Ovary (tissue), 9 donors: ENCODE results near the gene PXYLP1. TPM values are rescaled to one million over a fixed set of nuclear protein-coding genes. Genes with fewer than 3 reads are reported as not detected.

Experiments
- DNase-seq, 5 donors: peaks; one replicate each; pipeline ENCODE4 v3.0.0-alpha.2; 2019 to 2020
- H3K27ac ChIP-seq, 2 donors: fragments of 200-600 bp; one replicate each; pipeline versions ENCODE4 v1.5.1 to v1.8.0; 2019 to 2022
- H3K27me3 ChIP-seq: fragments of 200-600 bp; one replicate; pipeline ENCODE4 v1.8.0; 2022
- H3K36me3 ChIP-seq: fragments of 200-600 bp; sonication (generic); one replicate; pipeline ENCODE4 v1.5.1; 2019
- H3K4me1 ChIP-seq: one replicate; pipeline ENCODE4 v1.8.1; 2013; ENCODE audit warnings: mild to moderate bottlenecking, moderate library complexity; ENCODE audit not compliant: insufficient read depth
- H3K4me3 ChIP-seq: fragments of 200-600 bp; sonication (generic); one replicate; pipeline ENCODE4 v1.5.1; 2017
- H3K9me3 ChIP-seq, 2 donors: fragments of 200-600 bp in 1 of 2; sonication (generic) in 1 of 2; one replicate each; pipeline versions ENCODE4 v1.5.1 to v1.8.1; 2013 to 2019; ENCODE audit warnings: mild to moderate bottlenecking in 1 of 2, moderate library complexity in 1 of 2
- CTCF ChIP-seq, 3 donors: fragments of 450-650 bp in 2 of 3; fragments of 200-600 bp in 1 of 3; IDR thresholded peaks; one replicate each; pipeline versions ENCODE4 v1.5.1 to v1.8.0; 2016 to 2022; ENCODE audit warnings: antibody characterized with exemption in 3 of 3, mild to moderate bottlenecking in 1 of 3
- EP300 ChIP-seq: sonication (generic); formaldehyde crosslinking; IDR thresholded peaks from one replicate; pipeline ENCODE4 v1.6.1; 2017; ENCODE audit warnings: antibody characterized with exemption
- POLR2A ChIP-seq: fragments of 450-650 bp; IDR thresholded peaks from one replicate; pipeline ENCODE4 v1.6.1; 2017; ENCODE audit warnings: antibody characterized with exemption, mild to moderate bottlenecking, moderate library complexity
- WGBS, 3 donors: extraction: QIAGEN DNeasy Blood & Tissue Kit in 1 of 3; methylation state at CpG; one replicate each; pipeline versions ENCODE4 v1.1.5 to v1.1.7; 2013 to 2017; 5-methylcytosine and 5-hydroxymethylcytosine counted together
- intact Hi-C, 4 donors: fragments of 100-400 bp; cut with DNase I; formaldehyde crosslinking; loops; one replicate each; pipeline versions ENCODE4 v1.11.0 to v1.15.1; 2022 to 2023
- polyA plus RNA-seq, 2 donors: library from polyadenylated mRNA; stranded (reverse); fragments of 200-250 nt in 1 of 2; fragments of 350-450 nt in 1 of 2; fragmentation: Illumina TruSeq in 1 of 2; extraction: RNeasy Lipid Tissue Mini Kit (QIAGEN cat#74804) in 1 of 2; gene quantifications; one replicate each; pipeline ENCODE4 v1.2.3, GENCODE V29; 2013 to 2014
- total RNA-seq, 7 donors: library from RNA; depleted of rRNA in 2 of 7; stranded (reverse); fragments of >200 nt in 2 of 7; fragmentation: NEBNext Ultra II Directional in 3 of 7; extraction: Animal tissue kit (Norgen Biotek cat#: 25700) in 3 of 7; gene quantifications; one replicate each; pipeline versions ENCODE4 v1.1.0 to v1.2.4, GENCODE V29; 2016 to 2023
- donor health status: DM: no; HTN: no; CAD: no; lungs with moderate emphysema.
- donor health status: DM: no; HTN: no; CAD: no.
- donor health status: Bipolar disorder and iron deficiency.
- donor health status: DM: yes; HTN: yes; CAD: no.
- donor health status: DM: no; HTN: no; CAD: no.
- donor health status: DM: yes; HTN: yes; CAD: no.

The PXYLP1 gene
- total and polyA plus RNA-seq, 9 donors, result 6.5 to 23.0 (median 15.7) TPM

- intact Hi-C loops, result no loop called here
- no peak for DNase-seq
- no peaks in the 10 kb centered on the region for H3K27me3 ChIP-seq
- peaks cover 2% of the 10 kb centered on the region for H3K4me1 ChIP-seq
- no peaks in the 10 kb centered on the region for H3K36me3 ChIP-seq
- H3K9me3 ChIP-seq, result no peaks in the 10 kb centered on the region
- H3K4me3 ChIP-seq, result no peak overlapping the region
- H3K27ac ChIP-seq, result no peak overlapping the region
- 63 to 86% (median 85%) methylated on average over 12 of the region's 12 CpGs for WGBS, 3 donors
- TF ChIP-seq CTCF (IDR thresholded peaks at IDR 0.05) (no peak), EP300 (no peak), POLR2A (no peak)
Measured at GRCh38 chr3:141241616-141242376, 10.2 kb downstream of the PXYLP1 start.

- H3K27me3 ChIP-seq, result no peaks in the 10 kb centered on the region
- WGBS, 3 donors, result 80 to 89% (median 86%) methylated on average over 5 of the region's 5 CpGs
- no peak overlapping the region for H3K4me3 ChIP-seq
- intact Hi-C loops, result no loop called here
- no peaks in the 10 kb centered on the region for H3K9me3 ChIP-seq
- H3K27ac ChIP-seq, result no peak overlapping the region
- TF ChIP-seq CTCF (IDR thresholded peaks at IDR 0.05), result no peak
- no peak for TF ChIP-seq EP300
- no peak for DNase-seq
- H3K4me1 ChIP-seq, result peaks cover 2% of the 10 kb centered on the region
- no peaks in the 10 kb centered on the region for H3K36me3 ChIP-seq
Measured at GRCh38 chr3:141242377-141243092, 10.9 kb downstream of the PXYLP1 start.

GRCh38 chr3:141243271-141243707, 11.7 kb downstream of the PXYLP1 start:
- Histone ChIP-seq H3K4me1 (peaks cover 2% of the 10 kb centered on the region), H3K36me3 (no peaks in the 10 kb centered on the region), H3K4me3 (no peak overlapping the region), H3K27me3 (no peaks in the 10 kb centered on the region), H3K27ac (no peak overlapping the region), H3K9me3 (no peaks in the 10 kb centered on the region)
- WGBS, 3 donors, result 73 to 81% (median 78%) methylated on average over 11 of the region's 11 CpGs
- intact Hi-C loops, result no loop called here
- no peak for DNase-seq
- TF ChIP-seq CTCF (IDR thresholded peaks at IDR 0.05) (no peak), POLR2A (no peak), EP300 (no peak)

GRCh38 chr3:141246224-141246957, 14.8 kb downstream of the PXYLP1 start:
- no peak for DNase-seq
- intact Hi-C loops, result no loop called here
- H3K36me3 ChIP-seq, result no peaks in the 10 kb centered on the region
- H3K9me3 ChIP-seq, result no peaks in the 10 kb centered on the region
- WGBS, 3 donors, result 94 to 97% (median 96%) methylated on average over 5 of the region's 5 CpGs
- peaks cover 2% of the 10 kb centered on the region for H3K4me1 ChIP-seq
- TF ChIP-seq CTCF (IDR thresholded peaks at IDR 0.05) (no peak), POLR2A (no peak), EP300 (no peak)
- no peak overlapping the region for H3K27ac ChIP-seq
- no peak overlapping the region for H3K4me3 ChIP-seq
- H3K27me3 ChIP-seq, result no peaks in the 10 kb centered on the region
